ENCODE data around the gene CHN2.

Gene CHN2

DNA sequence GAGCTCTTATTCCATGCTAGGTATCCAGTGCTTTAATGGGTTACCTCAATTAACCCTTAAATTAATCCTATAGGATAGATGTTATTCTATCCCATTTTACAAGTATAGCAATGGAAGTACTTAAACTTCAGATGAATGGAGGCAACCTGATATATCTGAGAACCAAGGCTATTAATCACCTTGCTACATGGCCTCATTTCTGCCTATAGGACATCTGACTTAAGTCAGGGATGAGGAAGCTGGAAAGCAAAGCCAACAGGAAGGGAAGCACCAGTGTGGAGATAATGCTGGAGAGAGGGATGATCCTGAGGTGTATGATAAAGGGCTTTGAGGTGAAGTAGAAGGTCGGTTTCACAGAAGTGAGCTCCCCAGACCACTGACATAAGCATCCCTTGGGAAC lies 132.3 kb downstream of the CHN2 start:
- no peak for DNase-seq (ENCODE audit: low read depth)
- no peak overlapping the region for H3K4me3 ChIP-seq (ENCODE audit: low read length)
- TF ChIP-seq, protein P1, sequence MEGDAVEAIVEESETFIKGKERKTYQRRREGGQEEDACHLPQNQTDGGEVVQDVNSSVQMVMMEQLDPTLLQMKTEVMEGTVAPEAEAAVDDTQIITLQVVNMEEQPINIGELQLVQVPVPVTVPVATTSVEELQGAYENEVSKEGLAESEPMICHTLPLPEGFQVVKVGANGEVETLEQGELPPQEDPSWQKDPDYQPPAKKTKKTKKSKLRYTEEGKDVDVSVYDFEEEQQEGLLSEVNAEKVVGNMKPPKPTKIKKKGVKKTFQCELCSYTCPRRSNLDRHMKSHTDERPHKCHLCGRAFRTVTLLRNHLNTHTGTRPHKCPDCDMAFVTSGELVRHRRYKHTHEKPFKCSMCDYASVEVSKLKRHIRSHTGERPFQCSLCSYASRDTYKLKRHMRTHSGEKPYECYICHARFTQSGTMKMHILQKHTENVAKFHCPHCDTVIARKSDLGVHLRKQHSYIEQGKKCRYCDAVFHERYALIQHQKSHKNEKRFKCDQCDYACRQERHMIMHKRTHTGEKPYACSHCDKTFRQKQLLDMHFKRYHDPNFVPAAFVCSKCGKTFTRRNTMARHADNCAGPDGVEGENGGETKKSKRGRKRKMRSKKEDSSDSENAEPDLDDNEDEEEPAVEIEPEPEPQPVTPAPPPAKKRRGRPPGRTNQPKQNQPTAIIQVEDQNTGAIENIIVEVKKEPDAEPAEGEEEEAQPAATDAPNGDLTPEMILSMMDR (conservative IDR thresholded peaks at IDR 0.05; ENCODE audit: low read depth, low read length), result no peak

- no peak for DNase-seq (ENCODE audit: low read depth)
- H3K4me3 ChIP-seq (ENCODE audit: low read length), result no peak overlapping the region
- TF ChIP-seq, protein P1 (conservative IDR thresholded peaks at IDR 0.05; ENCODE audit: low read depth, low read length), result no peak
These were observed 132.9 kb downstream of the CHN2 start for GRCh38 chr7:29327455-29327854.

DNA sequence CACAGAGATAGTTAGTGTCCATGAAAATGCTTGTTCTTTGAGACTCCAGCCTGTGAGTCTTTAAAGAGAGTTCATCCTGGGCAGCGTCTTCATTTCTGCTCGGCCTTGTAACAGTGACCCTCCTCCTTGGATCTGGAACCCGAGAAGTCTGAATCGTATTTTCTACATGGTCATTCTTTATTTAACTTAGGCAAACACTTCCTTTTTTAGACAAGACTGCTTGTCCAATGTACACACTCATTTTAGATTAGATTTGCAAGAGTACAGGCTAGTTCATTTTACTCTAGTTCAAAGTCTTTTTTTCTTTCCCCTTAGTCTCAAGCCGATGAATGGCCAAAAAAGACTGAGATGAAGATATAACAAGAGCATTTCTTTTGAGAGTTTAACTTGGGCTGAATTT lies 133.5 kb downstream of the CHN2 start:
- TF ChIP-seq, protein P1 (conservative IDR thresholded peaks at IDR 0.05; ENCODE audit: low read depth, low read length), result no peak
- no peak for DNase-seq (ENCODE audit: low read depth)
- no peak overlapping the region for H3K4me3 ChIP-seq (ENCODE audit: low read length)

DNA sequence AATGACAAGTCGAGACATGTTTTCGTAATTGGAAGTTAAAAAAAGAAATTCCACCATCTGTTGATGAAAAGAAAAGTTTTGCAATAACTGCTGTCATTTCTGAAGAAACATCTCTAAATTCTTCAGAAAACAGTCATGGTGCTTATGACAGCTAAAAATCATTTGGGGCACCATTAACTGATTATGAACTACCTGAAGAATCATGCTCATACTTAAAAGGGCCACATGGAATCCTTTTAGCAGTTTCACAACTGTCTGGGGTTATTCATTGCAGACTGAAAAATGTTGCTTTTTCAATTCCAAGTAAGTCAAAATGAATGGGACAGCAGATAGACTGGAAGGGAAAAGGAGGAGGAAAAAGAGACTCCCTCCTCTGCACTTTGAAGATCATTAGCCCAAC lies 134.2 kb downstream of the CHN2 start:
- DNase-seq (ENCODE audit: low read depth), result no peak
- TF ChIP-seq, protein P1 (conservative IDR thresholded peaks at IDR 0.05; ENCODE audit: low read depth, low read length), result no peak
- no peak overlapping the region for H3K4me3 ChIP-seq (ENCODE audit: low read length)

DNA sequence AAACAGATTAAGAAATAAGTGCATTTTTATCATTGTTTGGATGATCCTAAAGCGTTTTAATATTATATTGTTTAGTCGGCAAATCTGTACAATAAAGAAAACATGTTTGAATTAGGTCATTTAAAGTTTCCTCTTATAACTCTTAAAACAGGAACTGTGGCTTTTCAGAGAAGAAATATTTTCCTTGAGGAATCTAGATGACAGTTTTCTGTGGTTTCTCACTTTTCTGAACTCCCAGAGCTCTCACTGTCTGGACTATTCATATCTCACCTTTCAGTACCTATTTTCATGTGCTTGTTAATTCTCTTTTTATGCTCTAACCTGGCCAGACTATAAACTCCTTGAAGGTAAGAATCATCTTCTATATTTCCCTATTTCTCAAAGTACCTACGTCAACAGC lies 135.1 kb downstream of the CHN2 start:
- DNase-seq (ENCODE audit: low read depth), result no peak
- TF ChIP-seq, protein P1 (conservative IDR thresholded peaks at IDR 0.05; ENCODE audit: low read depth, low read length), result no peak
- H3K4me3 ChIP-seq (ENCODE audit: low read length), result no peak overlapping the region

GRCh38 chr7:29330136-29330535 lies 135.6 kb downstream of the CHN2 start:
- TF ChIP-seq, protein P1 (conservative IDR thresholded peaks at IDR 0.05; ENCODE audit: low read depth, low read length), result no peak
- no peak for DNase-seq (ENCODE audit: low read depth)
- H3K4me3 ChIP-seq (ENCODE audit: low read length), result no peak overlapping the region

- H3K4me3 ChIP-seq (ENCODE audit: low read length), result no peak overlapping the region
- no peak for DNase-seq (ENCODE audit: low read depth)
- TF ChIP-seq, protein P1 (conservative IDR thresholded peaks at IDR 0.05; ENCODE audit: low read depth, low read length), result no peak
These were observed 136.6 kb downstream of the CHN2 start for GRCh38 chr7:29331163-29331562.
